Ovary (tissue), 10 donors: ENCODE measurements around the gene DNM1. TPM values are rescaled to one million over a fixed set of nuclear protein-coding genes. Genes with fewer than 3 reads are reported as not detected.

Source experiments
- DNase-seq, 5 donors: peaks; one replicate each; pipeline ENCODE4 v3.0.0-alpha.2; 2019 to 2020
- H3K27ac ChIP-seq, 2 donors: fragments of 200-600 bp; one replicate each; pipeline versions ENCODE4 v1.5.1 to v1.8.0; 2019 to 2022
- H3K27me3 ChIP-seq: fragments of 200-600 bp; one replicate; pipeline ENCODE4 v1.8.0; 2022
- H3K36me3 ChIP-seq: fragments of 200-600 bp; sonication (generic); one replicate; pipeline ENCODE4 v1.5.1; 2019
- H3K4me1 ChIP-seq: one replicate; pipeline ENCODE4 v1.8.1; 2013; ENCODE audit warnings: mild to moderate bottlenecking, moderate library complexity; ENCODE audit not compliant: insufficient read depth
- H3K4me3 ChIP-seq: fragments of 200-600 bp; sonication (generic); one replicate; pipeline ENCODE4 v1.5.1; 2017
- H3K9me3 ChIP-seq, 2 donors: fragments of 200-600 bp in 1 of 2; sonication (generic) in 1 of 2; one replicate each; pipeline versions ENCODE4 v1.5.1 to v1.8.1; 2013 to 2019; ENCODE audit warnings: mild to moderate bottlenecking in 1 of 2, moderate library complexity in 1 of 2
- EP300 ChIP-seq: sonication (generic); formaldehyde crosslinking; IDR thresholded peaks from one replicate; pipeline ENCODE4 v1.6.1; 2017; ENCODE audit warnings: antibody characterized with exemption
- POLR2A ChIP-seq: fragments of 450-650 bp; IDR thresholded peaks from one replicate; pipeline ENCODE4 v1.6.1; 2017; ENCODE audit warnings: antibody characterized with exemption, mild to moderate bottlenecking, moderate library complexity
- WGBS, 3 donors: extraction: QIAGEN DNeasy Blood & Tissue Kit in 1 of 3; methylation state at CpG; one replicate each; pipeline versions ENCODE4 v1.1.5 to v1.1.7; 2013 to 2017; 5-methylcytosine and 5-hydroxymethylcytosine counted together
- intact Hi-C, 4 donors: fragments of 100-400 bp; cut with DNase I; formaldehyde crosslinking; loops; one replicate each; pipeline versions ENCODE4 v1.11.0 to v1.15.1; 2022 to 2023
- long read RNA-seq, 3 donors: library from polyadenylated mRNA in 2 of 3; unstranded in 2 of 3; transcript quantifications; one replicate each; pipeline ENCODE4 v2.0.0 and lab custom pipeline, GENCODE V29; 2021 to 2026
- polyA plus RNA-seq, 2 donors: library from polyadenylated mRNA; stranded (reverse); fragments of 200-250 nt in 1 of 2; fragments of 350-450 nt in 1 of 2; fragmentation: Illumina TruSeq in 1 of 2; extraction: RNeasy Lipid Tissue Mini Kit (QIAGEN cat#74804) in 1 of 2; gene quantifications; one replicate each; pipeline ENCODE4 v1.2.3, GENCODE V29; 2013 to 2014
- total RNA-seq, 7 donors: library from RNA; depleted of rRNA in 2 of 7; stranded (reverse); fragments of >200 nt in 2 of 7; fragmentation: NEBNext Ultra II Directional in 3 of 7; extraction: Animal tissue kit (Norgen Biotek cat#: 25700) in 3 of 7; gene quantifications; one replicate each; pipeline versions ENCODE4 v1.1.0 to v1.2.4, GENCODE V29; 2016 to 2023
- TF ChIP-seq, protein P1 (sequence below), 3 donors: fragments of 450-650 bp in 2 of 3; fragments of 200-600 bp in 1 of 3; IDR thresholded peaks; one replicate each; pipeline versions ENCODE4 v1.5.1 to v1.8.0; 2016 to 2022; ENCODE audit warnings: antibody characterized with exemption in 3 of 3, mild to moderate bottlenecking in 1 of 3
- donor health status: DM: no; HTN: no; CAD: no; lungs with moderate emphysema.
- donor health status: DM: no; HTN: no; CAD: no.
- donor health status: Bipolar disorder and iron deficiency.
- donor health status: DM: yes; HTN: yes; CAD: no.
- donor health status: DM: no; HTN: no; CAD: no.
- donor health status: DM: yes; HTN: yes; CAD: no.

Gene DNM1
- 10 to 100 TPM in 1 of 7 donors, 1 to 10 TPM in 6; 1.2 to 10.4 (median 4.6) TPM for total RNA-seq
- polyA plus RNA-seq: 1 to 10 TPM; 2.0 to 7.6 TPM
- long read RNA-seq, donor 1, partial matches to known transcripts: 2 of 2 reads
- long read RNA-seq, donor 1, other reads (novel, unspliced or antisense): 0 of 2 reads
- long read RNA-seq, donor 2, partial matches to known transcripts: 0 of 1 reads
- long read RNA-seq, donor 2, other reads (novel, unspliced or antisense): 0 of 1 reads
- long read RNA-seq, donor 3, partial matches to known transcripts: 3 of 11 reads
- long read RNA-seq, donor 3, other reads (novel, unspliced or antisense): 8 of 11 reads

- Histone ChIP-seq H3K4me3 (peak within 1 kb of the TSS; percentile 47), H3K36me3 (no peaks in the 10 kb centered on the region), H3K27ac (no peak within 1 kb of the TSS), H3K4me1 (peaks cover 4% of the 10 kb centered on the region), H3K9me3 (no peaks in the 10 kb centered on the region), H3K27me3 (no peaks in the 10 kb centered on the region)
- intact Hi-C loops: no loop called here
- peak; percentile 55 to 79 (median 68) for DNase-seq
- 0% methylated on average over 38 to 72 of the region's 72 CpGs for WGBS, 3 donors
- TF ChIP-seq EP300: no peak
- no peak for TF ChIP-seq POLR2A
- TF ChIP-seq, protein P1, sequence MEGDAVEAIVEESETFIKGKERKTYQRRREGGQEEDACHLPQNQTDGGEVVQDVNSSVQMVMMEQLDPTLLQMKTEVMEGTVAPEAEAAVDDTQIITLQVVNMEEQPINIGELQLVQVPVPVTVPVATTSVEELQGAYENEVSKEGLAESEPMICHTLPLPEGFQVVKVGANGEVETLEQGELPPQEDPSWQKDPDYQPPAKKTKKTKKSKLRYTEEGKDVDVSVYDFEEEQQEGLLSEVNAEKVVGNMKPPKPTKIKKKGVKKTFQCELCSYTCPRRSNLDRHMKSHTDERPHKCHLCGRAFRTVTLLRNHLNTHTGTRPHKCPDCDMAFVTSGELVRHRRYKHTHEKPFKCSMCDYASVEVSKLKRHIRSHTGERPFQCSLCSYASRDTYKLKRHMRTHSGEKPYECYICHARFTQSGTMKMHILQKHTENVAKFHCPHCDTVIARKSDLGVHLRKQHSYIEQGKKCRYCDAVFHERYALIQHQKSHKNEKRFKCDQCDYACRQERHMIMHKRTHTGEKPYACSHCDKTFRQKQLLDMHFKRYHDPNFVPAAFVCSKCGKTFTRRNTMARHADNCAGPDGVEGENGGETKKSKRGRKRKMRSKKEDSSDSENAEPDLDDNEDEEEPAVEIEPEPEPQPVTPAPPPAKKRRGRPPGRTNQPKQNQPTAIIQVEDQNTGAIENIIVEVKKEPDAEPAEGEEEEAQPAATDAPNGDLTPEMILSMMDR (IDR thresholded peaks at IDR 0.05): peak; percentile 88 to 96 (median 94)
Observed at GRCh38 chr9:128203024-128203706, at the start of gene DNM1. DNM1 (plus strand) TSS chr9:128203379; CDS start chr9:128203471, 92 bp downstream.

DNA sequence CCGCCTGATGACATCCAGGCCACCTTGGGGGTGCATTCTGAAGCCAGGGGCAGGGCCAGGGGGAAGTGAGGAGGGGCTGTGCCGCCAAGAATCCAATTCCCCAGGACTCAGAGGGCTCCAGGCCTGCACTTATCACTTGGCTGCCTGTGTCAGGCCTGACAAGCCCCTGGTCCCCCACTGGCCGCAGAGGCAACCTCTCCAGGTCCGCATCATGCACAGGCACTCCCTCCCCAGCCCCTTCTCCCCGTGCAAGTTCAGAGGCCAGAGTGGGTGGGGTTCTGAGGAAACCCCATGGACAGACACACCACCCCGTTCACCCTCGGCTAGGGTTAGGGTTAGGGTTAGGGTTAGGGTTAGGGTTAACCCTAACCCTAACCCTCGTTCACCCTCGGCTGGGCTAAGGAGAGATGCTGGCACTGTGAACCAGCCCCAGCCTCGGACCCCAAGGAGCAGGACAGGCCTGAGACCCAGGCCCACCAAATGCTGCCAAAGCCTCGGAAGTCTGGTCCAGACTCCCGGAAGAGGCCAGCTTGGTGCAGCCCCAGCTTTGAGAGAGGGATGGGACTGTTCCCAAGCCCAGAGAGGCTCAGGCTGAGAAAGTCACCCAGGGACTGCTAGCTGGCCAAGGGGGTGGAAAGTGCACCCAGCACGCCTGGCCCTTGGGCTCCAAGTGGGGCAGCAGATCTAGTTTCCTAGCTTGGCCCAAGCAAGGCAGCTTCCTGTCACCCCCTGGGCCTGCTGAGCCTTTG lies 49.1 kb upstream of the DNM1 start:
- no peaks in the 10 kb centered on the region for H3K27me3 ChIP-seq
- H3K27ac ChIP-seq: no peak overlapping the region
- peak in 1 of 5 donors; percentile 19 for DNase-seq
- H3K4me3 ChIP-seq: no peak overlapping the region
- no peak for TF ChIP-seq EP300
- no peak for TF ChIP-seq POLR2A
- TF ChIP-seq, protein P1 (IDR thresholded peaks at IDR 0.05): no peak
- intact Hi-C loops: no loop called here
- 83 to 88% (median 86%) methylated on average over 13 of the region's 13 CpGs for whole genome bisulfite sequencing, 3 donors
- no peaks in the 10 kb centered on the region for H3K36me3 ChIP-seq
- no peaks in the 10 kb centered on the region for H3K4me1 ChIP-seq
- no peaks in the 10 kb centered on the region for H3K9me3 ChIP-seq

GRCh38 chr9:128155736-128156500 lies 47.3 kb upstream of the DNM1 start:
- intact Hi-C loops: no loop called here
- TF ChIP-seq EP300: no peak
- TF ChIP-seq, protein P1 (IDR thresholded peaks at IDR 0.05): no peak
- no peak for TF ChIP-seq POLR2A
- Histone ChIP-seq H3K9me3 (no peaks in the 10 kb centered on the region), H3K36me3 (no peaks in the 10 kb centered on the region), H3K4me1 (peaks cover 3% of the 10 kb centered on the region), H3K27me3 (no peaks in the 10 kb centered on the region), H3K4me3 (no peak overlapping the region), H3K27ac (no peak overlapping the region)
- DNase-seq: peak in 1 of 5 donors; percentile 5
- WGBS, 3 donors: 75 to 76% (median 76%) methylated on average over 7 of the region's 7 CpGs

- DNase-seq: peak in 1 of 5 donors; percentile 52
- Histone ChIP-seq H3K36me3 (no peaks in the 10 kb centered on the region), H3K4me3 (peak overlapping the region; percentile 85), H3K27ac (peak overlapping the region in 1 of 2 donors; percentile 60), H3K4me1 (peaks cover 3% of the 10 kb centered on the region), H3K27me3 (no peaks in the 10 kb centered on the region), H3K9me3 (no peaks in the 10 kb centered on the region)
- TF ChIP-seq POLR2A (no peak), EP300 (no peak)
- TF ChIP-seq, protein P1 (IDR thresholded peaks at IDR 0.05): no peak
- intact Hi-C loops: no loop called here
- WGBS, 3 donors: 7 to 26% (median 16%) methylated on average over 11 of the region's 11 CpGs
Observed at GRCh38 chr9:128159522-128159783, 43.7 kb upstream of the DNM1 start.
